OCI-LY3 (cell line): ENCODE data around the gene COL11A2.

Experiments used
- H2AFZ ChIP-seq: fragments of 200-600, 300-600 bp; shearing (Covaris generic); 2 replicates; pipeline ENCODE4 v1.6.0; 2014; ENCODE audit warnings: antibody characterized with exemption, low read depth, low read length
- H3K27ac ChIP-seq: fragments of 200-600, 300-600 bp; sonication (generic); 2 replicates; pipeline ENCODE4 v1.5.1; 2014; ENCODE audit warnings: mild to moderate bottlenecking, low read length, moderate library complexity, mixed read lengths
- H3K27me3 ChIP-seq: fragments of 200-600, 300-600 bp; sonication (generic); 2 replicates; pipeline ENCODE4 v1.6.1; 2014; ENCODE audit warnings: low read depth, low read length, mixed read lengths
- H3K36me3 ChIP-seq: fragments of 200-600, 300-600 bp; sonication (generic); replicated peaks from 2 replicates; pipeline ENCODE3; 2014; ENCODE audit warnings: low read depth, low read length, mixed read lengths
- H3K4me1 ChIP-seq: fragments of 300-600, 200-600 bp; sonication (generic); 2 replicates; pipeline ENCODE4 v1.6.1; 2014; ENCODE audit warnings: low read length, mixed read lengths
- H3K4me2 ChIP-seq: fragments of 200-600, 300-600 bp; sonication (generic); 2 replicates; pipeline ENCODE4 v1.6.1; 2014; ENCODE audit warnings: low read length, mixed read lengths
- H3K4me3 ChIP-seq: fragments of 300-600, 200-600 bp; sonication (generic); 2 replicates; pipeline ENCODE4 v1.5.1; 2014; ENCODE audit warnings: antibody characterized with exemption, mild to moderate bottlenecking, low read length, moderate library complexity
- H3K79me2 ChIP-seq: fragments of 300-600, 200-600 bp; shearing (Covaris generic); 2 replicates; pipeline ENCODE4 v1.6.1; 2014; ENCODE audit warnings: mild to moderate bottlenecking, low read length, mixed read lengths
- H3K9ac ChIP-seq: fragments of 300-600, 200-600 bp; shearing (Covaris generic); 2 replicates; pipeline ENCODE4 v1.6.0; 2014; ENCODE audit warnings: mild to moderate bottlenecking, low read length, moderate library complexity
- H3K9me3 ChIP-seq: fragments of 200-600, 300-600 bp; shearing (Covaris generic); 2 replicates; pipeline ENCODE4 v1.6.1; 2014; ENCODE audit warnings: low read length, mixed read lengths; ENCODE audit not compliant: insufficient read depth
- H4K20me1 ChIP-seq: fragments of 200-600, 300-600 bp; sonication (generic); 2 replicates; pipeline ENCODE4 v1.6.1; 2016; ENCODE audit warnings: low read length, mixed read lengths; ENCODE audit not compliant: insufficient read depth
- CTCF ChIP-seq: fragments of 200-600, 300-600 bp; sonication (generic); IDR thresholded peaks from 2 replicates; pipeline ENCODE4 v1.5.1; 2014; ENCODE audit warnings: antibody characterized with exemption, low read length, low read depth
- EZH2phosphoT487 ChIP-seq: fragments of 200-600 bp; shearing (Covaris generic); IDR thresholded peaks from 2 replicates; pipeline ENCODE4 v1.6.1; 2018; ENCODE audit warnings: antibody characterized with exemption, mixed run types, low read depth

The COL11A2 gene

GRCh38 chr6:33206027-33206863, 14.0 kb upstream of the COL11A2 start:
- Histone ChIP-seq H3K27me3 (no peaks in the 10 kb centered on the region), H3K79me2 (peaks cover 13% of the 10 kb centered on the region), H3K4me1 (peaks cover 26% of the 10 kb centered on the region), H3K27ac (no peak overlapping the region), H3K4me3 (no peak overlapping the region), H3K9ac (no peak overlapping the region), H4K20me1 (no peaks in the 10 kb centered on the region; the same call in 1 of the 2 replicates), H3K9me3 (no peaks in the 10 kb centered on the region), H2AFZ (no peak overlapping the region), H3K4me2 (peak overlapping the region; percentile 71; the same call in 1 of the 2 replicates), H3K36me3 (peaks cover 22% of the 10 kb centered on the region)
- no peak for TF ChIP-seq CTCF
- no peak for TF ChIP-seq EZH2phosphoT487

- peak overlapping the region; percentile 95 for H3K9ac ChIP-seq
- H3K4me2 ChIP-seq, result peak overlapping the region; percentile 71
- no peak overlapping the region for H2AFZ ChIP-seq
- peaks cover 19% of the 10 kb centered on the region for H3K79me2 ChIP-seq
- peak overlapping the region; percentile 99 for H3K4me3 ChIP-seq
- H3K27me3 ChIP-seq, result no peaks in the 10 kb centered on the region
- TF ChIP-seq CTCF, result peak; percentile 38
- TF ChIP-seq EZH2phosphoT487, result no peak
- H3K36me3 ChIP-seq, result peaks cover 22% of the 10 kb centered on the region
- peak overlapping the region; percentile 72 for H3K27ac ChIP-seq
- H3K9me3 ChIP-seq, result no peaks in the 10 kb centered on the region
- peaks cover 26% of the 10 kb centered on the region for H3K4me1 ChIP-seq
- H4K20me1 ChIP-seq, result no peaks in the 10 kb centered on the region; the same call in 1 of the 2 replicates
Observed at GRCh38 chr6:33205191-33206026, 13.1 kb upstream of the COL11A2 start.

GRCh38 chr6:33204415-33205190, 12.3 kb upstream of the COL11A2 start, which contains the start of gene HSD17B8:
HSD17B8 (plus strand) TSS chr6:33204655; CDS start chr6:33204669, 14 bp downstream.
- Histone ChIP-seq H3K9me3 (no peaks in the 10 kb centered on the region), H3K27ac (peak within 1 kb of the TSS; percentile 72), H3K9ac (peak within 1 kb of the TSS; percentile 95), H4K20me1 (no peaks in the 10 kb centered on the region; the same call in 1 of the 2 replicates), H3K4me1 (peaks cover 26% of the 10 kb centered on the region), H3K27me3 (no peaks in the 10 kb centered on the region), H3K4me3 (peak within 1 kb of the TSS; percentile 99), H3K4me2 (peak within 1 kb of the TSS; percentile 71), H3K79me2 (peaks cover 27% of the 10 kb centered on the region), H3K36me3 (peaks cover 19% of the 10 kb centered on the region), H2AFZ (peak within 1 kb of the TSS; percentile 25; the same call in 1 of the 2 replicates)
- no peak for TF ChIP-seq CTCF
- TF ChIP-seq EZH2phosphoT487, result no peak
